GM21619 (cell line): Measurements from ENCODE around the gene CYTH3.
A peak's percentile ranks its signal among the peaks of the same experiment; 100 is the strongest.
"Not testable (repeated sequence)": the region's sequence is repeated elsewhere in the genome, so short reads cannot be mapped to it uniquely, and the experiment has no call there.

Experiments used
- ATAC-seq: cut with Tn5 transposase; IDR thresholded peaks from one replicate; pipeline ENCODE4 v1.9.1; 2021; ENCODE audit not compliant: unreplicated experiment

The CYTH3 gene

DNA sequence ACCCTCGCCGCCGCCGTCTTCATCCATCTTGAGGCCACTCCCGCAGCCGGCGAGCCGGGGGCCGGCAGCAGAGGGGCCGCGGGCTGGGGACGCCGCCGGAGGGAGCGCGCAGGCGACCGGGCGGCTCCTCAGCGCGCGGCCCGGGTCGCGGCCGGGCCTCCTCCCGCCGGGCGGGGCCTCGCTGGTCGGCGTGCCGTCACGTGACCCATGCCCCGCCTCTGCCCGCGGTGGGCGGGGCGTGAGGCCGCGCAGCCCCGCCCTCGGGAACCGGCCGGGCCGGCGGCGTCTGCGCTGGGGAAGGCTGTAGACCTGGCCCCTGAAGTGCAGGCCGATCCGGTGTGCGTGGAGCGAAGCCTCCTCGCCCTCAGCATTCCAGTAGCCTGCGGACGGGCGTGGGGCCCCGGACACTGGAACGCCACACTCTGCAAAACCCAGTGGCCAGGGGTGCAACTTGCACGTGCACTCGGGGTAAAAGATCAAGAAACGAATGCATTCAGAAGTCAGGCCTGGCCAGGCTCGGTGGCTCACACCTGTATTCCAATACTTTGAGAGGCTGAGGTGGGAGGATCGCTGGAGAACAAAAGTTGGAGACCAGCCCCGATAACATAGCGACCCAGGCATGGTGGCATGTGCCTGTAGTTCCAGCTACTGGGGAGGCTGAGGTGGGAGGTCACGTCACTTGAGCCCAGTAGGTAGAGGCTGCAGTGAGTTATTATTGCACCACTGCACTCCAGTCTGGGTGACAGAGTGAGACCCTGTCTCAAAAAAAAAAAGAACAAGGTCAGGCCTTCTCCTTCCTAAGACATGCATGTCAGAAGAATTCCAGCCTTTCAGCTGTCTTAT is at the start of gene CYTH3:
Gene CYTH3, minus strand, starts transcription at position 144 of the 843 bp plus-strand sequence. Its CDS starts 117 bp downstream, at position 27.
- ATAC-seq, result peak; percentile 73

DNA sequence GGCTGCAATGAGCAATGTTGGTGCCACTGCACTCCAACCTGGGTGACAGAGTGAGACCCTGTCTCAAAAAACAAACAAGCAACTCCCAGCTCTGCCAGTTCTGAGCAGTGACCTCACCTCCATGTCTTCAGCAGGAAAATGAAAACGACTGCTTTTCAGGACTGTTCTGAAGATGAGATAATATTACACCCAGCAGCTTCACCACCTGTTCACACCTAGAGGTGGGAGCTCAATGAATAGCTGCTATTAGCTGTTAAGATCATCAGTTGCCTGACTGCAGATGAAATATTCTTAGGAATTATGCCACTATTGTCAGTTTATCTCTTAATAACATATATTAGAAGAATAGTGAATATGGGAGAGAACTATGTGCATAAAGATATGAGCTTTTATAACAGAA is 48.4 kb upstream of the CYTH3 start:
- ATAC-seq, result no peak

DNA sequence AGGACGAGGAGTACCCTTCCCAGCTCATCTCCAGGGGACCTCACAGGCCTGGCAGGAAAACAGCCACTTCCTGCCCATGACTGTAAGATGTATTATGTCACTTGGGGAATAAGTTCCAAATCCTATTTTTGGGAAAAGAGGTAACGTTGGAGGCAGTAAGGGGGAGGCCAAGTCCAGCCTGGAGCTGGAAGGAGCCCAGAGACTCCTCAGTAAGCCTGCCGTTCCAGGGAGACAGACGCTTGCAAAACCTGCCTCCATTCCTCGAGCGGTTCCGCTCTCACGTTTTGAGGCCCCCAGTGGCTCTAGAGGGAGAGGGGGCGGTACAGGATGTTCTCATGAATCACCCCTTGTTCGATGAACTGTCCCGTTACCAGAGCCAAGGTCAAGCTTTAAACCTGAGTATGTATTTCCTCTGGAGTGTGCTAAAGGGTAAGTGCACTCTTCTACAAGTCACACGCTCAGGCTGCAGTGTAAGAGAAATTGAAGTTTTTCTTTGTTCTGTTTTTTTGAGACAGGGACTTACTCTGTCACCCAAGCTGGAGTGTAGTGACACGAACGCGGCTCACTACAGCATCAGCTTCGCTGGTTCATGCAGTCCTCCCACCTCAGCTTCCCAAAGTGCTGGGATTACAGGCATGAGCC is 45.5 kb upstream of the CYTH3 start:
- ATAC-seq, result no peak

DNA sequence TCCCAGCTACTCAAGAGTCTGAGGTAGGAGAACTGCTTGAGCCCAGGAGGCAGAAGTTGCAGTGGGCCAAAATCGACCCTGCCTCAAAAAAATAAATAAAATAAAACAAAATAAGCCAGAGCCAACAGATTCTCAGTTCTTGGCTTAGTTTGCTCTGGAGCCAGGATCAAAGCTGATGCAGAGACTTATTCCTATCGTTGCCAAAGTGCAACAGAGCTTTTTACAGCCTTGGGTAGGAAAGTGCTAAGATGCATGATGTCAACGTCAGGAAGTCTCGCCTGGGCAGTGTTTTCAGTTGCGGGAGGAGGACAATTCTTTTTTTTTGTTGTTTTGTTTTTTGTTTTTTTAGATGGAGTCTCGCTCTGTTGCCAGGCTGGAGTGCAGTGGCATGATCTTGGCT is 43.8 kb upstream of the CYTH3 start:
- ATAC-seq, result no peak

DNA sequence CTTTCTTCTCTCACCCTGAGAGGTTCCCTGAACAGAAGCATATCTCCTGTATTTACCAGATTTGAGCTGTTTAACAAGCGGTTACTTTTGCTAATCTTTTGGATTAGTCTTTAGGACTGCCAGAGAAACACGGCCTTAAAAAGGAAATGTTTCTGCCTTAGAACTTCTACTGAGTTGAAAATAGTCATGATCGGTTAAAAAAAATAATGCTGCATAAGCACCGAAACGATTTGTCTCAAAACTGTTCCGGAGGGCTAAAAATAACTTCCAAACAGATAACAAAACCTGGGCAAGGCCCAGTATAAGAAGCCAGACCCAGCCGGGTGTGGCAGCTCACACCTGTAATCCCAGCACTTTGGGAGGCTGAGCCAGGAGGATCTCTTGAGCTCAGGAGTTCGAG is 43.3 kb upstream of the CYTH3 start:
- ATAC-seq, result no peak

DNA sequence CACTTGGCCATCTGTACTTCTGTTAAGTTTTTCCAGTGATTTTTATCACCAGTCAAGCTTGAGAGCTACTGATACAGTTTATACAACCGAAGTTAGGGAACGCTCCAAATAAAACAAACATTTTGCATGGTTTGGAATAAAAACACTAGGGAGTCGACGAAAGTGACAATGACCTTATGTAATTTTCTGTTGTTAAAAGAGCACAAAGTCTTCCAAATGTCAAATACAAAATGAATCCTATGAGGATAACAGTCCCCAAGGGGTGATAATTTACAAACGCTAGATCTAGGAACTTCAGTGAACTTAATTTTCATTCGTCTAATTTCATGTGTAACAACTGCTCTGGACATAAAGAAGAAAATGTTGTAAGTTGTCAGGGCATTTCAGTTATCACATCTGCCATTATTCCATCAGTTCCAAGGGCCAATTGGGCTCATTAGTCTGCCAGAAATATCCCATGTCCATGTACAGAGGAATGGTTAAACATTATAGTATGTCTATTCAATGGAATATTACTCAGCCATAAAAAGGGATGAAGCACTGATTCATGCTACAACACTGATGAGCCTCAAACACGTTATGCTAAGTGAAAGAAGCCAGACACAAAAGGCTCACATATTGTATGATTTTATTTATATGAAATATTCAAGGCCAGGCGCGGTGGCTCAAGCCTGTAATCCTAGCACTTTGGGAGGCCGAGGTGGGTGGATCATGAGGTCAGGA is 38.0 kb upstream of the CYTH3 start:
- ATAC-seq, result no peak

- ATAC-seq, result no peak
Measured at GRCh38 chr7:6307762-6308161, 35.3 kb upstream of the CYTH3 start.

DNA sequence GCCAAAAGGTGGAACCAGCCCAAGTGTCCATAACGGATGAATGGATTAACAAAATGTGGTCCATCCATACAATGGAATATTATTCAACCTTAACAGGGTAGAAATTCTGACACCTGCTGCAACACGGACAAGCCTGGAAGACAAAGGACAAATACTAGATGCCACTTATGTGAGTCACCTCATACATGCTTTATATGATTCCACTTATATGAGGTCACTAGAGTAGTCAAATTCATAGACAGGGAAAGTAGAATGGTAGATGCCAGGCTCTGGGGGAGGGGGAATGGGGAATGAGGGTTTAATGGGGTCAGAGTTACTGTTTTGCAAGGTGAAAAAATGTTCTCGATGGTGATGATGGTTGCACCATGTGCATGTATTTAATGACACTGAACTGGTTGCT is 34.0 kb upstream of the CYTH3 start:
- no peak for ATAC-seq

DNA sequence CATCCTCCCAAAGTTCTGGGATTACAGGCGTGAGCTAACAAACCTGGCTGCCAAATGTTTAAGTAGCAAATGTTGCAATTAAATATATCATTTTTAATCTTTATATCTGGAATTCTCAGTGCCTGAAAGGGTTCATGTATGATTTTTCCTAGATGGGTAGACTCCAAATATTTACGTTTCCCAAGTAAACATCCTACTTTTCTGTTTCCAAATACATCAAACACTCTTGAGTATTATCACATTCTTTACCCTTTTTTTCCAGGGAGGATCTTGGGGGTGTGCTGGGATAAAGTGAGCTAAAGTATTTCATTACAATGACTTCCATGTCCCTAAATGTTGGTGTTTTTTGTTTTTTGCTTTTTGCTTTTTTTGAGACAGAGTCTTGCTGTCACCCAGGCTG is 32.9 kb upstream of the CYTH3 start:
- no peak for ATAC-seq

GRCh38 chr7:6301446-6301845 is 29.0 kb upstream of the CYTH3 start:
- ATAC-seq, result not testable (repeated sequence)

GRCh38 chr7:6299774-6300173 is 27.4 kb upstream of the CYTH3 start:
- no peak for ATAC-seq

- no peak for ATAC-seq
Measured at GRCh38 chr7:6294839-6295238, 22.4 kb upstream of the CYTH3 start.

- no peak for ATAC-seq
Measured at GRCh38 chr7:6293202-6293601, 20.8 kb upstream of the CYTH3 start.

GRCh38 chr7:6291941-6292340 is 19.5 kb upstream of the CYTH3 start:
- ATAC-seq, result not testable (repeated sequence)

- ATAC-seq, result no peak
Measured at GRCh38 chr7:6291531-6291930, 19.1 kb upstream of the CYTH3 start.

- no peak for ATAC-seq
Measured at GRCh38 chr7:6290319-6290741, 17.9 kb upstream of the CYTH3 start.

GRCh38 chr7:6288270-6288860 is 15.9 kb upstream of the CYTH3 start:
- no peak for ATAC-seq

DNA sequence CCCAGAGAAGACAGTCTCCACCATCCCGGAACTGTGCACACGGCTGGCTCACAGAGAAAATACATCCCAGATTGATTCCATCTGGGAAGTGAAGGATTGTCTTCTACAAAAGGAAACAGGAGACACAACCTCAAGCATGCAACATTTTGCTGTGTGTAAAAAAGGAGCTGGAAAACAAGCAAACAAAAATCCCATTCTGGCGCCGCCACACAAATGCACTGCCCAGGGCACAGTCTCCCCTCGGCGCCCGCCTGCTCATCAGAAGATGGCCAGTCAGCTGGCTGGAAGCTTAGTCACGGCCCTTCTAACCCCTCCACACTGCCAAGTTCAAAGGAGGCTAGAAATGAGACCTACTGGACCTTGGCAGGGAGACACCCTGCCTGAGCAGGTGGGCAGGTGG is 14.1 kb upstream of the CYTH3 start:
- no peak for ATAC-seq

- no peak for ATAC-seq
Measured at GRCh38 chr7:6284461-6285360, 12.3 kb upstream of the CYTH3 start.

GRCh38 chr7:6284055-6284400 is 11.6 kb upstream of the CYTH3 start:
- no peak for ATAC-seq
